Lung (tissue), 12 donors: ENCODE results near the gene PHKB. TPM values are rescaled to one million over a fixed set of nuclear protein-coding genes. Genes with fewer than 3 reads are reported as not detected.

ENCODE experiments used
- ATAC-seq: fragments of 200-7000 bp; cut with Tn5 transposase; one replicate; pipeline ENCODE4 v1.9.1; 2020; ENCODE audit warnings: moderate number of reproducible peaks; ENCODE audit not compliant: insufficient read depth, low FRiP score
- DNase-seq, 3 donors: peaks; one replicate each; pipeline ENCODE4 v3.0.0-alpha.2; 2013 to 2017
- H3K27ac ChIP-seq, 2 donors: one replicate each; pipeline ENCODE4 v1.5.1; 2013; ENCODE audit warnings: mild to moderate bottlenecking in 2 of 2, moderate library complexity in 2 of 2, control low read depth in 1 of 2, inconsistent platforms in 1 of 2, low read depth in 1 of 2, low read length in 1 of 2
- H3K27me3 ChIP-seq, 3 donors: one replicate each; pipeline ENCODE4 v1.5.1; 2013; ENCODE audit warnings: low read length in 2 of 3; ENCODE audit not compliant: control insufficient read depth in 3 of 3, insufficient read depth in 3 of 3
- H3K36me3 ChIP-seq, 4 donors: one replicate each; pipeline ENCODE4 v1.5.1; 2013; ENCODE audit warnings: low read length in 4 of 4, mild to moderate bottlenecking in 1 of 4, moderate library complexity in 1 of 4; ENCODE audit not compliant: control insufficient read depth in 4 of 4, insufficient read depth in 4 of 4
- H3K4me1 ChIP-seq, 5 donors: one replicate each; pipeline ENCODE4 v1.5.1; 2013; ENCODE audit warnings: low read length in 5 of 5, mild to moderate bottlenecking in 2 of 5, moderate library complexity in 1 of 5; ENCODE audit not compliant: control insufficient read depth in 5 of 5, insufficient read depth in 5 of 5
- H3K4me3 ChIP-seq: one replicate; pipeline ENCODE4 v1.5.1; 2013; ENCODE audit warnings: mild to moderate bottlenecking, control low read depth, moderate library complexity
- H3K9ac ChIP-seq, 2 donors: one replicate each; pipeline ENCODE4 v1.5.1; 2013; ENCODE audit warnings: low read length in 2 of 2, control low read depth in 1 of 2; ENCODE audit not compliant: insufficient read depth in 1 of 2
- H3K9me3 ChIP-seq, 4 donors: one replicate each; pipeline ENCODE4 v1.5.1; 2013; ENCODE audit warnings: low read length in 3 of 4, mild to moderate bottlenecking in 1 of 4, moderate library complexity in 1 of 4; ENCODE audit not compliant: control insufficient read depth in 4 of 4, insufficient read depth in 3 of 4
- WGBS, 2 donors: extraction: QIAGEN DNeasy Blood & Tissue Kit; methylation state at CpG; one replicate each; pipeline ENCODE4 v1.1.7; 2013; 5-methylcytosine and 5-hydroxymethylcytosine counted together
- polyA plus RNA-seq, 2 donors: library from polyadenylated mRNA; stranded (reverse); fragments of 200-250 nt; gene quantifications; one replicate each; pipeline ENCODE4 v1.2.1, GENCODE V29; 2013
- total RNA-seq, 2 donors: library from RNA; depleted of rRNA in 1 of 2; stranded (reverse); fragments of >200 nt in 1 of 2; gene quantifications; one replicate each; pipeline ENCODE4 v1.2.1, GENCODE V29; 2014 to 2021
- TF ChIP-seq, protein P1 (sequence below): IDR thresholded peaks from 2 replicates; pipeline ENCODE4 v1.5.1; 2012; ENCODE audit warnings: mild to moderate bottlenecking; ENCODE audit errors: control extremely low read depth, extremely low read depth
- donor health status: control.
- donor health status: control.
- donor health status: Bipolar disorder and iron deficiency.
- donor health status: healthy.
- donor health status: DM: yes; HTN: yes; CAD: no.

PHKB gene
- total and polyA plus RNA-seq, 4 donors, result 21.2 to 134 (median 49.6) TPM

DNA sequence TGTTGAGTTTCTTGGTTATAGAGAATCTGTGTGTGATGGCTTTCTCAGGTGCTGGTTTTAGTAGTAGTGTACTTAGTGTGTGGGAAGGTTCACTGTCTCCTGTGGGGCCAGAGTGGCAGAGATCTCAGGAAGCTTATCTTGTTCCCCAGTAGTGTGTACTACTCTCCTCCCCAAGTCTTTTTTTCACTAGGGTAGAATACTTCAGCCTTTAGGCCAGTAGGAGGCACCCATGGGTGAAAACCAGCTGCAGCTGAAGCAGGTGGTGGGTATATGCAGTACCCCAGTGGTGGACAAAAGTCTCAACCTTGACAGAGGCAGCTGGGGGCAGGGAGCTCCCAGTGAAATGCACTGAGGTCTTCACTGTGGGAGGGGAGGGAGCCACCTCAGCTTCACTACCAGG, 109.9 kb downstream of the PHKB start:
- no peak for ATAC-seq
- Histone ChIP-seq H3K9ac (no peak overlapping the region), H3K9me3 (no peaks in the 10 kb centered on the region), H3K27ac (no peak overlapping the region), H3K4me3 (no peak overlapping the region), H3K4me1 (peaks cover 0 to 5% (median 0%) of the 10 kb centered on the region in 5 donors), H3K27me3 (no peaks in the 10 kb centered on the region), H3K36me3 (peaks cover 0 to 7% (median 3%) of the 10 kb centered on the region in 4 donors)
- TF ChIP-seq, protein P1, sequence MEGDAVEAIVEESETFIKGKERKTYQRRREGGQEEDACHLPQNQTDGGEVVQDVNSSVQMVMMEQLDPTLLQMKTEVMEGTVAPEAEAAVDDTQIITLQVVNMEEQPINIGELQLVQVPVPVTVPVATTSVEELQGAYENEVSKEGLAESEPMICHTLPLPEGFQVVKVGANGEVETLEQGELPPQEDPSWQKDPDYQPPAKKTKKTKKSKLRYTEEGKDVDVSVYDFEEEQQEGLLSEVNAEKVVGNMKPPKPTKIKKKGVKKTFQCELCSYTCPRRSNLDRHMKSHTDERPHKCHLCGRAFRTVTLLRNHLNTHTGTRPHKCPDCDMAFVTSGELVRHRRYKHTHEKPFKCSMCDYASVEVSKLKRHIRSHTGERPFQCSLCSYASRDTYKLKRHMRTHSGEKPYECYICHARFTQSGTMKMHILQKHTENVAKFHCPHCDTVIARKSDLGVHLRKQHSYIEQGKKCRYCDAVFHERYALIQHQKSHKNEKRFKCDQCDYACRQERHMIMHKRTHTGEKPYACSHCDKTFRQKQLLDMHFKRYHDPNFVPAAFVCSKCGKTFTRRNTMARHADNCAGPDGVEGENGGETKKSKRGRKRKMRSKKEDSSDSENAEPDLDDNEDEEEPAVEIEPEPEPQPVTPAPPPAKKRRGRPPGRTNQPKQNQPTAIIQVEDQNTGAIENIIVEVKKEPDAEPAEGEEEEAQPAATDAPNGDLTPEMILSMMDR, result no peak
- no peak for DNase-seq

- H3K36me3 ChIP-seq, result peaks cover 0 to 7% (median 3%) of the 10 kb centered on the region in 4 donors
- TF ChIP-seq, protein P1, result no peak
- H3K4me1 ChIP-seq, result peaks cover 0 to 5% (median 0%) of the 10 kb centered on the region in 5 donors
- no peak overlapping the region for H3K27ac ChIP-seq
- no peak overlapping the region for H3K9ac ChIP-seq
- no peak for ATAC-seq
- 76 to 95% methylated on average over 3 of the region's 3 CpGs for WGBS, 2 donors
- no peaks in the 10 kb centered on the region for H3K27me3 ChIP-seq
- no peak for DNase-seq
- no peaks in the 10 kb centered on the region for H3K9me3 ChIP-seq
- H3K4me3 ChIP-seq, result no peak overlapping the region
Observed at GRCh38 chr16:47571711-47572110, 110.6 kb downstream of the PHKB start.

DNA sequence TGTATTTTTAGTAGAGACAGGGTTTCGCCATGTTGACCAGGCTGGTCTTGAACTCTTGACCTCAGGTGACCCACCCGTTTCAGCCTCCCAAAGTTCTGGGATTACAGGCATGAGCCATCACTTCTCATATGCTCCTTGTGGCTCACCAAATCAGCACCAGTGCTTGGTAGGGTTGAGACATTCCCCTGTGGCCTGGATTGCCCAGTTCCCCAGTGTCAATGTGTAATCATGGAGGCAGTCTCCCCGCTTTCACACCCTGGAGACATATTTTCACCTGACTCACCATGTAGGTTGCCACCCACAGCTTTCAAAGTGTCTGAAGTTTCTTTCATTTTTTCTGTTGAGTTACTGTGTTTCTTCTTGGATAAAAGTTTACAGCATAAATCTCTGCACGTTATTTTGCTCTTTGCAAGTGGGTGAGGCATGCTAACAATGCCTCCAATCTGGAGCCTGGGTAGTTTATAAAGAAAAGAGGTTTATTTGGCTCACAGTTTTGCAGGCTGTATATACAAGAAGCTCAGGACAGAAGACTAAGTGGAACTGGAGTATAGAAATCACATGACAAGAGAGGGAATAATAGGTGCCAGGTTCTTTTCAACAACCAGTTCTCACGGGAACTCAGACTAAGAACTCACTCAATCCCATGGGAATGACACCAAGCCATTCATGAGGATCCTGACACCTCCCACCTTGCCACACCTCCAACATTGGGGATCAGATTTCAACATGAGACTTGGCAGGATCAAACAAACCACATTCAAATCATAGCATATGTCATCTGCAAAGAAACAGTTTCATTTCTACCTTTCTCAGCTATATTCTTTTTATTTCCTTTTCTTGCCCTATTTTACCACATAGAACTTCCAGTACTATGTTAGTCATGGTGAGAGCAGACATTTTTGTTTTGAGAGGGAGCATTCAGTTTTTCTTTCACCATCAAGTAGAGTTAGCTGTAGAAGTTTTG, 113.2 kb downstream of the PHKB start:
- H3K27me3 ChIP-seq, result no peaks in the 10 kb centered on the region
- H3K9ac ChIP-seq, result no peak overlapping the region
- peaks cover 0 to 5% (median 0%) of the 10 kb centered on the region in 5 donors for H3K4me1 ChIP-seq
- 71 to 82% methylated on average over 5 of the region's 5 CpGs for WGBS, 2 donors
- H3K27ac ChIP-seq, result no peak overlapping the region
- TF ChIP-seq, protein P1, result no peak
- H3K36me3 ChIP-seq, result peaks cover 0 to 7% (median 3%) of the 10 kb centered on the region in 4 donors
- H3K9me3 ChIP-seq, result no peaks in the 10 kb centered on the region
- no peak overlapping the region for H3K4me3 ChIP-seq
- DNase-seq (no peak), ATAC-seq (no peak)
